ENCODE results near the gene DNAH10.
"Not testable (repeated sequence)": the region's sequence is repeated elsewhere in the genome, so short reads cannot be mapped to it uniquely, and the experiment has no call there.

DNAH10 gene

GRCh38 chr12:123910761-123911193 is 148.7 kb downstream of the DNAH10 start:
- no peak for DNase-seq

GRCh38 chr12:123911672-123912409 is 149.7 kb downstream of the DNAH10 start:
- not testable (repeated sequence) for DNase-seq

- no peak for DNase-seq
These were observed 150.6 kb downstream of the DNAH10 start for GRCh38 chr12:123912415-123913380.

GRCh38 chr12:123914726-123915333 is 152.7 kb downstream of the DNAH10 start:
- no peak for DNase-seq

GRCh38 chr12:123916729-123917128 is 154.6 kb downstream of the DNAH10 start:
- DNase-seq: peak; percentile 77

GRCh38 chr12:123917337-123917850 is 155.3 kb downstream of the DNAH10 start:
- no peak for DNase-seq

- no peak for DNase-seq
These were observed 157.9 kb downstream of the DNAH10 start for GRCh38 chr12:123919980-123920360.

GRCh38 chr12:123923038-123923437 is 160.9 kb downstream of the DNAH10 start:
- DNase-seq: no peak

GRCh38 chr12:123923927-123924326 is 161.8 kb downstream of the DNAH10 start:
- DNase-seq: no peak

GRCh38 chr12:123924539-123924938 is 162.4 kb downstream of the DNAH10 start:
- DNase-seq: no peak

GRCh38 chr12:123928274-123928865 is 166.3 kb downstream of the DNAH10 start:
- DNase-seq: no peak

GRCh38 chr12:123928897-123929296 is 166.8 kb downstream of the DNAH10 start:
- DNase-seq: no peak

GRCh38 chr12:123929946-123930583 is 168.0 kb downstream of the DNAH10 start:
- DNase-seq: no peak

- peak; percentile 55 for DNase-seq
These were observed 169.7 kb downstream of the DNAH10 start for GRCh38 chr12:123931686-123932321.

- no peak for DNase-seq
These were observed 171.1 kb downstream of the DNAH10 start for GRCh38 chr12:123933214-123933613.

GRCh38 chr12:123934016-123934620 is 172.0 kb downstream of the DNAH10 start:
- no peak for DNase-seq

- DNase-seq: no peak
These were observed 172.7 kb downstream of the DNAH10 start for GRCh38 chr12:123934829-123935228.

GRCh38 chr12:123935956-123936355 is 173.9 kb downstream of the DNAH10 start:
- DNase-seq: no peak

GRCh38 chr12:123936471-123936870 is 174.4 kb downstream of the DNAH10 start:
- DNase-seq: no peak

GRCh38 chr12:123936956-123937706 is 175.0 kb downstream of the DNAH10 start:
- DNase-seq: peak; percentile 15

Measured in stimulated activated CD4-positive, alpha-beta T cell treated with anti-CD3 and anti-CD28 coated beads, Interleukin-15, amount 100 ng/mL, for 24 hours (primary cell).